H1 (cell line): ENCODE data around the gene AKAP7. TPM values are rescaled to one million over a fixed set of nuclear protein-coding genes. Genes with fewer than 3 reads are reported as not detected.

Experiments
- CTCF ChIA-PET: fragments of 300-600 bp; sonication (Branson Sonifier 250); formaldehyde crosslinking; loops from one replicate; lab custom pipeline; 2021; ENCODE audit not compliant: partially characterized antibody; lab: Charles Lee
- POLR2A ChIA-PET: fragments of 300-600 bp; sonication (Branson Sonifier 250); formaldehyde crosslinking; loops from one replicate; lab custom pipeline; 2021; ENCODE audit warnings: inconsistent platforms; ENCODE audit not compliant: partially characterized antibody; lab: Charles Lee
- DNase-seq, 2 experiments: peaks; one replicate each; pipeline versions ENCODE4 v3.0.0 to v3.0.0-alpha.2; 2010 to 2022; ENCODE audit warnings: low spot score in 2 of 2, low read depth in 1 of 2, mixed read lengths in 1 of 2
- FAIRE-seq: peaks from 2 replicates; lab custom pipeline; 2011; peaks lifted over from hg19 to GRCh38; lab: Jason Lieb, UNC
- H2AFZ ChIP-seq: 2 replicates; pipeline ENCODE4 v1.8.1; 2012; ENCODE audit warnings: low read length, inconsistent platforms
- H2AK5ac ChIP-seq: 2 replicates; pipeline ENCODE4 v1.6.1; 2013; ENCODE audit warnings: low read depth, low read length
- H2BK120ac ChIP-seq: replicated peaks from 2 replicates; pipeline ENCODE3; 2013; ENCODE audit warnings: low read depth, low read length, inconsistent platforms
- H2BK12ac ChIP-seq: 2 replicates; pipeline ENCODE4 v1.6.1; 2013; ENCODE audit warnings: low read depth, low read length
- H2BK15ac ChIP-seq: 2 replicates; pipeline ENCODE4 v1.6.1; 2013; ENCODE audit warnings: low read length
- H2BK20ac ChIP-seq: 2 replicates; pipeline ENCODE4 v1.6.1; 2013; ENCODE audit warnings: low read length
- H2BK5ac ChIP-seq: 2 replicates; pipeline ENCODE4 v1.6.1; 2013; ENCODE audit warnings: low read depth, low read length
- H3K14ac ChIP-seq: 2 replicates; pipeline ENCODE4 v1.6.1; 2013; ENCODE audit warnings: inconsistent platforms; ENCODE audit not compliant: insufficient read length
- H3K18ac ChIP-seq: 2 replicates; pipeline ENCODE4 v1.6.1; 2013; ENCODE audit warnings: low read length; ENCODE audit errors: extremely low read depth
- H3K23ac ChIP-seq: 2 replicates; pipeline ENCODE4 v1.6.1; 2013; ENCODE audit warnings: inconsistent platforms; ENCODE audit not compliant: insufficient read length
- H3K23me2 ChIP-seq: 2 replicates; pipeline ENCODE4 v1.6.1; 2013; ENCODE audit warnings: low read depth, low read length
- H3K27ac ChIP-seq: 2 replicates; pipeline ENCODE4 v1.6.1; 2011; ENCODE audit warnings: low read depth, low read length, inconsistent platforms
- H3K27me3 ChIP-seq, 4 experiments: replicated peaks in 1 of 4; 1 replicate in 1 of 4; 2 replicates in 3 of 4; pipeline versions ENCODE4 v1.6.1 to v1.8.1; 2011 to 2013; ENCODE audit warnings: low read length in 3 of 4, mild to moderate bottlenecking in 3 of 4, inconsistent platforms in 2 of 4, mixed read lengths in 2 of 4, moderate library complexity in 1 of 4; ENCODE audit not compliant: control insufficient read depth in 3 of 4, insufficient read depth in 3 of 4; ENCODE audit errors: extremely low read depth in 1 of 4
- H3K36me3 ChIP-seq, 4 experiments: 2 replicates each; pipeline versions ENCODE4 v1.6.1 to v1.8.1; 2011 to 2013; ENCODE audit warnings: mild to moderate bottlenecking in 4 of 4, low read length in 3 of 4, moderate library complexity in 2 of 4, control low read depth in 1 of 4, inconsistent platforms in 1 of 4; ENCODE audit not compliant: insufficient read depth in 4 of 4, control insufficient read depth in 2 of 4
- H3K4ac ChIP-seq: replicated peaks from 2 replicates; pipeline ENCODE3; 2013; ENCODE audit warnings: low read length, low read depth, mixed read lengths, inconsistent platforms; ENCODE audit not compliant: insufficient read length
- H3K4me1 ChIP-seq, 4 experiments: replicated peaks in 1 of 4; 1 replicate in 1 of 4; 2 replicates in 3 of 4; pipeline versions ENCODE4 v1.6.1 to v1.8.1; 2011 to 2013; ENCODE audit warnings: low read length in 3 of 4, inconsistent platforms in 2 of 4, mixed read lengths in 1 of 4; ENCODE audit not compliant: insufficient read depth in 4 of 4, control insufficient read depth in 3 of 4
- H3K4me2 ChIP-seq, 2 experiments: 2 replicates each; pipeline versions ENCODE4 v1.6.1 to v1.8.1; 2011 to 2013; ENCODE audit warnings: low read depth in 2 of 2, low read length in 2 of 2, control low read depth in 1 of 2, inconsistent platforms in 1 of 2, mild to moderate bottlenecking in 1 of 2; ENCODE audit not compliant: insufficient read depth in 1 of 2
- H3K4me3 ChIP-seq, 4 experiments: fragments of 200-600, 300-600 bp in 1 of 4; sonication (generic), shearing (Covaris generic), sonication (Bioruptor Twin) in 1 of 4; 2 replicates each; pipeline versions ENCODE4 v1.5.1 to v1.8.1; 2011 to 2016; ENCODE audit warnings: low read length in 4 of 4, low read depth in 3 of 4, control low read depth in 2 of 4, inconsistent platforms in 2 of 4, mild to moderate bottlenecking in 2 of 4, mixed read lengths in 1 of 4, moderate library complexity in 1 of 4; ENCODE audit not compliant: insufficient read depth in 2 of 4; ENCODE audit errors: extremely low read depth in 1 of 4
- H3K56ac ChIP-seq: replicated peaks from 2 replicates; pipeline ENCODE3; 2013; ENCODE audit warnings: low read depth, mild to moderate bottlenecking, mixed read lengths, low read length, inconsistent platforms; ENCODE audit not compliant: insufficient read length
- H3K79me1 ChIP-seq: 2 replicates; pipeline ENCODE4 v1.6.1; 2013; ENCODE audit warnings: low read depth, low read length, control low read depth
- H3K79me2 ChIP-seq, 2 experiments: 2 replicates each; pipeline versions ENCODE4 v1.6.1 to v1.8.1; 2012 to 2013; ENCODE audit warnings: low read length in 2 of 2, mild to moderate bottlenecking in 2 of 2, inconsistent platforms in 1 of 2; ENCODE audit not compliant: insufficient read depth in 2 of 2, control insufficient read depth in 1 of 2
- H3K9ac ChIP-seq, 4 experiments: replicated peaks in 1 of 4; 1 replicate in 1 of 4; 2 replicates in 3 of 4; pipeline versions ENCODE4 v1.6.1 to v1.8.1; 2011 to 2013; ENCODE audit warnings: low read depth in 3 of 4, low read length in 3 of 4, control low read depth in 2 of 4, mild to moderate bottlenecking in 2 of 4, moderate library complexity in 2 of 4, inconsistent platforms in 1 of 4; ENCODE audit errors: extremely low read depth in 1 of 4
- H3K9me3 ChIP-seq, 2 experiments: 2 replicates each; pipeline versions ENCODE4 v1.6.1 to v1.8.1; 2012 to 2013; ENCODE audit warnings: mild to moderate bottlenecking in 2 of 2, moderate library complexity in 2 of 2, control low read depth in 1 of 2, inconsistent platforms in 1 of 2, low read depth in 1 of 2, low read length in 1 of 2, mixed read lengths in 1 of 2; ENCODE audit not compliant: insufficient read depth in 2 of 2
- H4K20me1 ChIP-seq, 2 experiments: replicated peaks in 1 of 2; 2 replicates each; pipeline versions ENCODE3 to v1.8.1; 2011 to 2013; ENCODE audit warnings: inconsistent platforms in 2 of 2, low read length in 2 of 2, mild to moderate bottlenecking in 1 of 2; ENCODE audit not compliant: insufficient read depth in 2 of 2, control insufficient read depth in 1 of 2
- H4K5ac ChIP-seq: 2 replicates; pipeline ENCODE4 v1.6.1; 2013; ENCODE audit warnings: low read length, low read depth, mixed read lengths, inconsistent platforms; ENCODE audit not compliant: insufficient read length
- H4K8ac ChIP-seq: 2 replicates; pipeline ENCODE4 v1.8.0; 2013; ENCODE audit warnings: mild to moderate bottlenecking, moderate library complexity, low read length, inconsistent platforms; ENCODE audit not compliant: insufficient read depth; ENCODE audit errors: extremely low read depth
- H4K91ac ChIP-seq: replicated peaks from 2 replicates; pipeline ENCODE3; 2013; ENCODE audit warnings: low read length, mixed read lengths, inconsistent platforms; ENCODE audit not compliant: insufficient read length
- ATF3 ChIP-seq: IDR thresholded peaks from 2 replicates; pipeline ENCODE4 v1.6.1; 2011; ENCODE audit warnings: low read depth, mild to moderate bottlenecking, low read length; ENCODE audit not compliant: insufficient read depth
- CEBPB ChIP-seq: IDR thresholded peaks from 2 replicates; pipeline ENCODE4 v1.6.1; 2012; ENCODE audit warnings: low read depth, low read length
- HDAC6 ChIP-seq: IDR thresholded peaks from one replicate; pipeline ENCODE4 v1.7.1; 2012; ENCODE audit warnings: low read depth, mild to moderate bottlenecking, inconsistent platforms, low read length, moderate library complexity
- MAX ChIP-seq: IDR thresholded peaks from 2 replicates; pipeline ENCODE4 v1.6.1; 2012; ENCODE audit warnings: inconsistent platforms
- POLR2AphosphoS5 ChIP-seq: IDR thresholded peaks from 2 replicates; pipeline ENCODE4 v1.6.1; 2011; ENCODE audit warnings: low read depth, low read length
- RAD21 ChIP-seq, 2 experiments: IDR thresholded peaks in 1 of 2; conservative IDR thresholded peaks in 1 of 2; 2 replicates each; pipeline ENCODE4 v1.6.1; 2011; ENCODE audit warnings: low read depth in 2 of 2, low read length in 2 of 2, improper control_type of control experiment in 1 of 2, inconsistent platforms in 1 of 2, mild to moderate bottlenecking in 1 of 2, moderate library complexity in 1 of 2
- RNF2 ChIP-seq: fragments of 200-900, 300-1000 bp; sonication (generic); IDR thresholded peaks from 2 replicates; pipeline ENCODE4 v1.7.1; 2016; ENCODE audit warnings: borderline replicate concordance, low read depth, mild to moderate bottlenecking, antibody characterized with exemption, low read length; ENCODE audit not compliant: poor library complexity, severe bottlenecking; ENCODE audit errors: missing control alignments
- SIX5 ChIP-seq: IDR thresholded peaks from 2 replicates; pipeline ENCODE4 v1.6.1; 2011; ENCODE audit warnings: mild to moderate bottlenecking, low read depth, low read length
- YY1 ChIP-seq: IDR thresholded peaks from 2 replicates; pipeline ENCODE4 v1.6.1; 2011; ENCODE audit warnings: low read depth, mild to moderate bottlenecking, low read length
- ZNF274 ChIP-seq: IDR thresholded peaks from 2 replicates; pipeline ENCODE4 v1.7.0; 2012; ENCODE audit warnings: low read length, borderline replicate concordance; ENCODE audit errors: extremely low read depth
- WGBS, 2 experiments: shearing (Covaris generic) in 1 of 2; methylation state at CpG; one replicate each; pipeline versions ENCODE4 v1.1.6 to v1.1.7; 2013 to 2015; ENCODE audit warnings: low lambda C conversion rate in 2 of 2, mixed read lengths in 2 of 2, inconsistent platforms in 1 of 2, low coverage in 1 of 2, missing lambda C conversion rate in 1 of 2; ENCODE audit not compliant: insufficient replicate concordance in 2 of 2, insufficient coverage in 1 of 2, insufficient read length in 1 of 2; ENCODE audit errors: extremely low coverage in 1 of 2, missing lambda C conversion rate in 1 of 2; 5-methylcytosine and 5-hydroxymethylcytosine counted together
- polyA plus RNA-seq, 7 experiments: library from polyadenylated mRNA; depleted of rRNA in 3 of 7; stranded (reverse) in 5 of 7; unstranded in 2 of 7; fragments of >200 nt in 5 of 7; fragments of 200-250 nt in 2 of 7; gene quantifications; 1 replicate in 5 of 7; 2 replicates in 1 of 7; 4 replicates in 1 of 7; pipeline versions ENCODE4 v1.2.1 to v1.2.3, GENCODE V29; 2011 to 2013; ENCODE audit warnings: missing spikeins in 2 of 7, mixed read lengths in 2 of 7
- total RNA-seq: library from RNA; stranded (reverse); fragmentation: NEBNext Ultra II Directional; extraction: Animal tissue kit (Norgen Biotek cat#: 25700); gene quantifications from 2 replicates; pipeline ENCODE4 v1.2.1, GENCODE V29; 2021

AKAP7 gene
- total and polyA plus RNA-seq, 2 of the 8 experiments (the other 6 are each of a cell fraction or from before 2014, with no cell fraction given): 4.7 to 16.9 TPM

- Histone ChIP-seq H3K4me3 (no peak overlapping the region), H2BK15ac (0 out of 2 replicates have a peak overlapping the region, but pooled peaks have one; percentile 48), H3K9ac (no peak overlapping the region), H3K18ac (peak overlapping the region; percentile 81), H3K4me1 (peaks cover 0 to 3% (median 0%) of the 10 kb centered on the region in 4 experiments; a peak in 1 of 7 replicates), H2BK120ac (no peak overlapping the region), H3K14ac (no peak overlapping the region), H3K4ac (no peak overlapping the region), H4K8ac (no peak overlapping the region), H3K56ac (no peak overlapping the region), H3K23me2 (no peaks in the 10 kb centered on the region; the same call in 1 of the 2 replicates), H2AK5ac (no peak overlapping the region), H4K20me1 (no peaks in the 10 kb centered on the region), H3K23ac (no peak overlapping the region), H3K27me3 (no peaks in the 10 kb centered on the region), H2BK20ac (peak overlapping the region; percentile 83; the same call in 1 of the 2 replicates), H3K79me2 (no peaks in the 10 kb centered on the region), H3K79me1 (no peaks in the 10 kb centered on the region), H3K9me3 (no peaks in the 10 kb centered on the region), H4K5ac (no peak overlapping the region), H2BK5ac (peak overlapping the region; percentile 32; the same call in 1 of the 2 replicates), H3K36me3 (no peaks in the 10 kb centered on the region), H3K4me2 (no peak overlapping the region), H2BK12ac (peak overlapping the region; percentile 94; the same call in 1 of the 2 replicates), H4K91ac (peak overlapping the region; percentile 47), H3K27ac (no peak overlapping the region), H2AFZ (no peak overlapping the region)
- POLR2A ChIA-PET: no interaction called here
- DNase-seq: peak in 1 of 2 experiments; percentile 36
- CTCF ChIA-PET: interaction anchor here (0.6 to 2.3 kb wide), 23 partner anchors 14 to 338 kb away, joined by 3 to 16 read pairs (median 3); no protein-coding TSS in a partner anchor
- 76% methylated on average over 10 of the region's 10 CpGs; no CpG with 5 or more reads in 1 of the 2 experiments for WGBS, 2 experiments
- FAIRE-seq: peak; percentile 78
- no peak for TF ChIP-seq ZNF274
- TF ChIP-seq RAD21 (IDR thresholded peaks at IDR 0.05 in 1 of 2, conservative IDR thresholded peaks at IDR 0.05 in 1 of 2; ENCODE audit: low read depth in 2 of 2, low read length in 2 of 2): peak; percentile 89 to 91
- TF ChIP-seq ATF3: peak; percentile 60; the same call in 1 of the 2 replicates
- peak; percentile 71 for TF ChIP-seq CEBPB
- TF ChIP-seq YY1: 0 out of 2 replicates have a peak, but pooled peaks have one; percentile 10
- TF ChIP-seq SIX5: no peak
- TF ChIP-seq MAX: no peak
- no peak for TF ChIP-seq POLR2AphosphoS5
- TF ChIP-seq RNF2: no peak
- no peak for TF ChIP-seq HDAC6
These were observed 64.5 kb downstream of the AKAP7 start for GRCh38 chr6:131199568-131200272.
